NCI-H2107 treated with DMSO at 0.1 percent for 48 hours (cell line): ENCODE measurements around the gene GSTT2.

Experiments
- DNase-seq: peaks from one replicate; lab custom pipeline; 2025; ENCODE audit not compliant: unreplicated experiment; lab: John Stamatoyannopoulos, UW

GSTT2 gene

DNA sequence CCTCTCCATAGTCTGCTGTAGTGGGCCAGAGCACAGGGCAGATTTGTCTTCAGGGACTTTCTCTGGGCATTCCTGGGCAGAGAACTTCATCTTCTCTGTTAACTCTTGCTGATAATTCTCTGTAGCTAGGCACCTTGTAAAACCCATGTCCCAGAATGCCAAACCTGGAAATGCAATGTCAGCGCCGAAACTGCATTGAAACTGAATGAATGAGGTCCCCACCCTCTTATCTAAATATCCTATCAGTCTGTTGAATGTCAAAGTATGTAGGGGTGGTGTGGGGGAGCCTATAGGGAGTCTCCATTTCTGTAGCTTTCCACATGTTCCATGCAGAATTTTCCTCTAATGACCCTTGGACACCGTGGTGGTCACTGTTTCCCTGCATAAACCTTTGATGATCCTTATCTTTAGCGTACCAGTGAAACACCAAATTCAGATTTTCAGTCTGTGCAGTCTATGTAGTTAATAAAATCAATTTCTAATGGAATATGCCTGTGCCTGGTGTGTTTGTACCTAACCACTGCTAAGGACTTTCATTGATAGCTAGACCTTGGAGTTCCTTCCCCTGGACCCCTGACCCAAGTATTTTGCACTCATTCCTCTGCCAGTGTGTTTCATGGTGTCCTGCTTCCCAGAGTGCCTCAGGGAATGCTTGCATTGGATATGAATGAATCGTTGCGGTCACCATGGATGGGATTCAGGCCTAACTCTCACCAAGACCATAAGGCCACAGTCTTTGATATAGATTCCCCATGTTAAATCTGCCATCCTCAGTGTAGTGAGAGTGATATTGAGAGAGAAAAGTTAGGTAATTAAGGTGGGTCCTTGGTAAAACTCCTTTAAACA lies 28.7 kb downstream of the GSTT2 start:
- no peak for DNase-seq

DNA sequence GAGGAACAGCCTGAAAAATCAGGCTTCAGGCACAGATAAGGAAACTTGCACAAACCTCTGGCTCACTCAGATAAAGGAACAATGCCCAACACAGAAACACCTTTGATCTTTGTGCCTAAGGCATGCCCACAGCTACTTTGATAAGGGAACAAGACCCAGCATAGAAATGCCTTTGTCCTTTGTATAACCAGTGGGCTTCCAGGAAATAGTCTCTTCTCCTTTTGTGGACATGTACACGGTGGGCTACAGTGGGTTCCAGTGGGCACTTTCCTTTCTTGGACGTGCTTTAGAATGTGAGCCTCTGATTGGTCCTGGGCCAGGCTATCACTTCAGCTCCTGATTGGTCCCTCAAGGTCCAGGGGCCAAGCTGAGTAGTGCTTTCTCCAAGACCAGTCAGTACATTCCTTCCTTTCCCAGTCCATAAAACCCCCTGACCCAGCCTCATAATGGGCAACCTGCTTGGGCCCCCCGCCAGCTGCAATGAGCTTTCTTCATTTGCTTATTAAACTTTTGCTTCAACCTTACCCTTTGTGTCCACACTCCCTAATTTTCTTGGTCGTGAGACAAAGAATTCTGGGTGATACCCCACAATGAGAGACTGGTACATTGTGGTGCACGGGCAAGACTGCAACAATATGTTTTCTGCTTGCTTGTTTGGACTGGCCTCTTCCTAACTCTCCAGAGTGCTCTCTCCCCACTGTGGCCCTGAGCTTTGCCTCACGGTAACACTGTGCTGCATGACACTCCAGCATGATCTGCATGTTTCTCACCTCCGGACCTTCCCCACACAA lies 29.5 kb downstream of the GSTT2 start:
- no peak for DNase-seq

DNA sequence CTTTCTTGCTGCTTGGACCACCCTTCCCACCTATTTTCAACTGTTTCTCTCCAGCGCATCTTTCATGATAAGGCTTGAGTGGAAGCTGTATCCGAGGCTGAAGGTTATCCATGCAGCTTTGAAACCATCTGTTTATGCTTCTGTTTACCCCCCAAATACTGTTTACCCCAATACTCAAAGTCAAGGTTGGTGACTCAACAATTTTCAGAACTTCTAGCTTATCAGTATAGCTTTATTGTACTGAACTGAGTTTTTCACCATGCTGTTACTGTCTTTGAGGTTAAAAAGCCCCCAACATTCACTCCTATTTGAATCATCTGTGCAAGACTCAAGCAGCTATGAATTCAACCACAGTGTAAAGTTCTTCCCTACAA lies 30.1 kb downstream of the GSTT2 start:
- DNase-seq: no peak

DNA sequence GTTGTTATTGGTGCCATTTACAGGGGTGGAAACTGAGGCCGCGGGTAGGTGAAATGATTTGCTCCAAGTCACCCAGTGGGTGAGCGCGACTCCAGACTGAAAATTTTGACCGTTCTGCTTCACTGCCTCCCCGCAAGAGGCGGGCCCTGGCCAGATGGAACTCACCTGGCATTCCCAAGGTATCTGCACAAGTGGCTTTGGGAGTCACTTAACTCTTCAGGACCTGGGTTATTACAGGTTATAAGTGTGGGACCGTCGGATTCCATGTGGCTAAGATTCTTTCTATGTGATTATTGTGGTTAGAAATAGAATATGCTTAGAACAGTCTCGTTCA lies 31.8 kb downstream of the GSTT2 start:
- DNase-seq: no peak

DNA sequence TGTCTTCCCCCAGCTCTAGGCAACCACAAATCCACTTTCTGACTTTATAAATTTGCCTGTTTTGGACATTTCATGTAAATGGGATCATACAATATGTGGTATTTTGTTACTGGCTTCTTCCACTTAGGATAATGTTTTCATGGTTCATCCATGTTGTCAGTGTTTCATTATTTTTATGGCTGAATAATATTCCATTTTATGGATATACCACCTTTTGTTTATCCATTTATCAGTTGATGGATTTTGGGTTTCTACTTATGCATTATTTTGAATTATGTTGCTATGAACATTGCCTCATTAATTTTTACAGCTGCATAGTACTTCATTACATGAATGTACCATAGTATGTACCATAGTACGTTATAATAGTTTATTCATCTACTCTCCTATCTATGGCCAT lies 36.2 kb downstream of the GSTT2 start:
- DNase-seq: no peak

DNA sequence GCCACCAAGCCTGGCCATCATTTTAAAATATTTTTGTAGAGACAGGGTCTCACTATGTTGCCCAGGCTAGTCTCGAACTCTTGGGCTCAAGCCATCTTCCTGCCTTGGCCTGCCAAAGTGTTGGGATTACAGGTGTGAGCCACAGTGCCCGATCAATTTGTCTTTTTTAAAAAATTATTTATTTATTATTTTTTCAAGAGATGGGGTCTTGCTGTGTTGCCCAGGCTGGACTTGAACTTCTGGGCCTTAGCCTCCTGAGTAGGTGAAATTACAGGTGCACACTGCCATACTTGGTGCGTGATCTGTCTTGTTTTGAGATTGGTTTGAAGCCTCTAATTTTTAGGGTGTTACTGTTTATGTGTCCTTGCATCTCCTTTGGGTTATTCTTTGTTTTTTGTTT lies 41.4 kb downstream of the GSTT2 start:
- DNase-seq: no peak

DNA sequence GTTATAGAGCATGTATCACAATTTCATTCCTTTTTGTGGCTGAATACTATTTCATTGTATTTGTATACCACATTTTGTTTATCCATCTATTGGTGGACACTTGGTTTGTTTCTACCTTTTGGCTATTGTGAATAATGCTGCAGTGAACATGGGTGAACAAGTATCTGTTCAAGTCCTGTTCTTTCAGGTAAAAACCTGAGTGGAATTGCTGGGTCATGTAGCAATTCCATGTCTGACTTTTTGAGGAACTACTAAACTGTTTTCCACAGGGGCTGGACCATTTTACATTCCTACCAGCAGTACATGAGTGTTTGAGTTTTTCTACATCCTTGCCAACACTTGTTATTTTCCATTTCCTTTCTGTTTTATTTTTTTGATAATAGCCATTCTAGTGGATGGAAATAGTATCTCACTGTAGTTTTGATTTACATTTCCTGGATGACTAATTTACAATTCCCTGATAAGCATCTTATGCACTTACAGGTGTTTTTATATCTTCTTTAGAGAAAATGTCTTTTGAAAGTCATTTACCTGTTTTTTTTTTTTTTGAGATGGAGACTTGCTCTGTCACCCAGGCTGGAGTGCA lies 43.4 kb downstream of the GSTT2 start:
- no peak for DNase-seq

DNA sequence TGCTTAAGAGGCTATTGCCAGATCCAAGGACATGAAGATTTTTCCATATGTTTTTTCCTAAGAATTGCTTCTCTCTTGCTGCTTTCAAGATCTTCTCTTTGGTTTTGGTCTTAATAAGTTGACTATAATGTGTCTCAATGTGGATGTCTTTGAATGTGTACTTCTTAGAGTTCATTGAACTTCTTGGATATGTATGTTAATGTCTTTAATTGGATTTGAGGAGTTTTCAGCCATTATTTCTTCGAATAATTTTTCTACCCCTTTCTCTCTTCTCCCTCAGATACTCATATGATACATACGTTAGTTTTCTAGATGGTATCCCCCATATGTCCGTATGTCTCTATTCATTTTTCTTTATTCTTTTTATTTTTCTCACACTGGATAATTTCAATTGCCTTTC lies 44.4 kb downstream of the GSTT2 start:
- no peak for DNase-seq

DNA sequence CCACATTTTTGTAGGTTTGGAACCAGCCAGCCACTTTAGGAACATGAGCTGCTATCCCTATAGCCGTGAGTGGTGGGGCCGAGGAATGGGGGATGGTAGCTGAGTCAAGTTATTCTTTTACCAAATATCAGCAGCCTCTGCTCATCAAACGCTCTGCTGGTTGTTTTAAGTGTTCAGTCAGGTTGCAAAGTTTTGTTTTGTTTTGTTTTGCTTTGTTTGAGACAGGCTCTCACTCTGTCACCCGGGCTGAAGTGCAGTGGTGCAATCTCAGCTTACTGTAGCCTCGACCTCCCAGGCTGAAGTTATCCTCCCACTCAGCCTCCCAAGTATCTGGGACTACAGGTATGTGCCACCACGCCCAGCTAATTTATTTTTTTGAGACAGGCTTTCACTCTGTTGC lies 45.5 kb downstream of the GSTT2 start:
- no peak for DNase-seq

DNA sequence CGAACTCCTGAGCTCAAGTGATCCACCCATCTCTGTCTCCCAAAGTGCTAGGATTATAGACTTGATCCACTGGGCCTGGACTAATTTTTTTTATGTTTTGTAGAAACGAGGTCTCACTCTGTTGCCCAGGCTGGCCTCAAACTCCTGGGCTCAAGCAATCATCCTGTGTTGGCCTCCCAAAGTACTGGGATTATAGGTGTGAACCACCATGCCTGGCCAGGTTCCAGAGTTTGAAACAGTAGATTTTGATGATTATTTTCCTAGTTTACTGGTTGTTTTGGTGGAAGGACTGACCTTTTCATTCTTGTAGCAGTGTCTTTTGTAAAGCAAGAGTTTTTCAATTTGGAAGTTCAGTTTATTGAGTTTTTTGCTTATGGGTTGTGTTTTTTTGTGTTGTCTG lies 46.1 kb downstream of the GSTT2 start:
- no peak for DNase-seq

DNA sequence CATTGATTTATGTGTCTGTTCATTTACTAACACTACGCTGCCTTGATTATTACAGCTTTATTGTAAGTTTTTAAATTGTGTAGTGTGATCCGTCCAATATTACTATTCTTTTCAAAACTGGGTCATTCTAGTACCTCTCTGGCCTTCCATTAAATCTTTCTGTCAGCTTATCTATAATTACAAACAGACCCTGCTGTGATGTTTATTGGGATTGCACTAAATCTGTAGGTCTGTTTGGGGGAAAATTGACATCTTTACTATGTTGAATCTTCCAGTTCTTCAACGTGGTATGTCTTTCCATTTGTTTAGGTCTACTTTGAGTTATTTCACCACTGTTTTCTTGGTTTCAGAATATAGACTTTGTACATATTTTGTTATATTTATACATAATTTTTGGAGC lies 46.8 kb downstream of the GSTT2 start:
- DNase-seq: no peak

DNA sequence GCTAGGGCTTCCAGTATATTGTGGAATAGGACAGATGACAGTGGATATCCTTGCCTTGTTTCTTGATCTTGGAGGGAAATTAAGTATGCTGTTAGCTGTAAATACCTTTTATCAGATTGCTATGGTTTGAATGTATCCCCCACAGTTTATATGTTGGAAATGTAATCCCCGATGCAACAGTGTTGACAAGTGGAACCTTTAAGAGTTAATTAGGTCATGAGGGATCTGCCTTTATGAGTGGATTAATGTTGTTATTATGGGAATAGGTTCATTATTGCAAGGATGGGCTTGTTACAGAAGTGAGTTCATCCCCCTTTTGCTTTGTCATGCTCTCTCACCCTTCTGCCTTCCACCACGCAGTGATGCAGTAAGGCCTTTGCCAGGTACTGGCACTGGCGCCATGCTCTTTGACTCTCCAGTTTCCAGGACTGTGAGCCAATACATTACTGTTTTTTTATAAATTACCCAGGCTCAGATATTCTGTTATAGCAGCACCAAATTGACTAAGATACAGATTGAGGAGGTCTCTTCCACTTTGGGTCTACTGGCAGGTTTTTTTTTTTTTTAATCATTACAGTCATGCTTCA lies 47.5 kb downstream of the GSTT2 start:
- DNase-seq: no peak

DNA sequence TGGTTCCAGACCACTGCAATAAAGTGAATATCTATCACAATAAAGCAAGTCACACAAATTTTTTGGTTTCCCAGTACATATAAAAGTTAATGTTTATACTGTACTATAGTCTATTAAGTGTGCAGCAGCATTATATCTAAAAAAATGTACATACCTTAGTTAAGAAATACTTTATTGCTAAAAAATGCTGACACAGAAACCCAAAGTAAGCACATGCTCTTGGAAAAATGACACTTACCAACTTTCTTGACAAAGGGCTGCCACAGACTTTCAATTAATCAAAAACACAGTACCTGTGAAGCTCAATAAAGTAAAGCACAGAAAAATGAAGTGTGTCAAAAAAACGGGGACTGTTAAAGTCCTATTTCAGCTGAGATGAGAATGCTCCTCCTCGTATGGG lies 48.1 kb downstream of the GSTT2 start:
- no peak for DNase-seq

DNA sequence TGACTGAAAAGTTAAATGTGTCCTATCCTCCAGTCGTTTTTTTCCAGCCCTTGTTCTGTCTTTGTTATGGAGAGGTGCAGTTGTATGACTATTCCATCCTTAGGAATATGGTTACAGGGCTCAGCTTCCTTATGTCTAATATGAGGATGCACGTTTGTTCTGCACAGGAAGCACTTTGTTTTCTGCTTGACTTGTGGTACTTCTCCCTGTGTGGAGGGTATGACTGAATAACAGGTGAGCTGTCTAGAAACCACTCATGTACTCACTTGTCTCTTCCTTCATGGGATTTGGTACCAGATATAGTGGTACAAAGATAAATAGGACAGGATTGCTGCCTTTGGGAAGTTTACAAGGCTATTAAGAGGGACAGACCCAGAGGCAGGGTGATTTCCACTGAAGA lies 48.6 kb downstream of the GSTT2 start:
- no peak for DNase-seq

DNA sequence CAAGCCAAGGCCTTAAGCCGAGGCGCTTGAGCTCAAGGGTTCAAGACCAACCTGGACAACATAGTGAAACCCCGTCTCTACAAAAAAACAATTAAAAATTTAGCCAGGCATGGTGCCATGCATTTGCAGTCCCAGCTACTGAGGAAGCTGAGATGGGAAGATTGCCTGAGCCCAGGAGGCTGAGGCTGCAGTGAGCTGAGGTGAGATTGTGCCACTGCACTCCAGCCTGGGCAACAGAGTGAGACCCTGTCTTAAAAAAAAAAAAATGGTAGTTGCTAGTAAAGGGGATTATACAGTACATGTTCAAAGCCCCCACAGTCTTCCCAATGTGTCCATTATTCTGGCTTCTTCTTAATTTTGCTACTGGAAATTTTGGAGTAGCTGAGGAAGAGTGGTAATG lies 49.4 kb downstream of the GSTT2 start:
- DNase-seq: no peak

DNA sequence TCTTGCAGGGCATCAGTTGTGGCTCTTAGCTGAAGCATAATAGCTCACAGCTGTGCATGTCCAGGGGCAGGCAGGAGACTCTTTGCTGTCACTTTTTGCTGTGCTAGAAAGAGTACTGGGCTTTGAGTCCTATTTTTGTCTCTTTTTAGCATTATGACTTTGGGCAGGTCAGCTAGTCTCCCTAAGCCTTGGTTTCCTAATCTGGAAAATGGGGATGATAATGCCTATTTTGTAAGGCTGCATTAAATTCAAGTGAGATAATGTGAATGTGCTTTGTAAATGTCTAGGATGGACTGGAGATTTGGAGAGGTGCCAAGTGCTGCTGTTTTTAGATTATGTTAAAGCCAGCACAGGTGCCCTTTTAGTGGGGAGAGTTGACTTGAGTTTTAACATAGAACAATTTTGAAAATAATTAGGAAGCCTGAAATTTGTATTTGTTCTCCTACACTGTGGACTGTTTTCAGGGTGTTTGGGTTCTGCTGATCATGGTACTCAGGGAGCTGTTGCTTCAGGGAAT lies 50.3 kb downstream of the GSTT2 start:
- DNase-seq: no peak
